ENCODE data around the gene UBASH3A. TPM values are rescaled to one million over a fixed set of nuclear protein-coding genes. Genes with fewer than 3 reads are reported as not detected.
A peak's percentile ranks its signal among the peaks of the same experiment; 100 is the strongest.

UBASH3A gene
- polyA plus RNA-seq, 6 donors from 2014 or later = 0.16 to 0.32 TPM; not detected in 4

GRCh38 chr21:42411197-42411869 is 7.6 kb downstream of the UBASH3A start:
- Mint-ChIP-seq H3K27me3 (peaks cover 7 to 12% (median 9%) of the 10 kb centered on the region in 3 donors), H3K9me3 (peaks cover 0 to 1% (median 0%) of the 10 kb centered on the region in 7 donors), H3K27ac (no peak overlapping the region), H3K4me3 (no peak overlapping the region), H3K4me1 (peaks cover 0 to 10% (median 0%) of the 10 kb centered on the region in 3 donors), H3K36me3 (no peaks in the 10 kb centered on the region)
- DNase-seq = no peak
- ATAC-seq (ENCODE audit: low read depth in 2 of 2) = no peak

- peaks cover 7 to 9% (median 7%) of the 10 kb centered on the region in 3 donors for H3K27me3 Mint-ChIP-seq
- H3K4me1 Mint-ChIP-seq = peaks cover 0 to 10% (median 0%) of the 10 kb centered on the region in 3 donors
- DNase-seq = no peak
- H3K4me3 Mint-ChIP-seq = no peak overlapping the region
- H3K36me3 Mint-ChIP-seq = no peaks in the 10 kb centered on the region
- H3K27ac Mint-ChIP-seq = no peak overlapping the region
- H3K9me3 Mint-ChIP-seq = peaks cover 0 to 1% (median 0%) of the 10 kb centered on the region in 7 donors
- ATAC-seq (ENCODE audit: low read depth in 2 of 2) = no peak
Observed at GRCh38 chr21:42411891-42412635, 8.4 kb downstream of the UBASH3A start.

GRCh38 chr21:42412636-42412933 is 8.9 kb downstream of the UBASH3A start:
- H3K9me3 Mint-ChIP-seq = peaks cover 0 to 1% (median 0%) of the 10 kb centered on the region in 7 donors
- peaks cover 7 to 9% (median 9%) of the 10 kb centered on the region in 3 donors for H3K27me3 Mint-ChIP-seq
- peaks cover 0 to 10% (median 0%) of the 10 kb centered on the region in 3 donors for H3K4me1 Mint-ChIP-seq
- no peaks in the 10 kb centered on the region for H3K36me3 Mint-ChIP-seq
- ATAC-seq (ENCODE audit: low read depth in 2 of 2) (peak in 1 of 2 donors; percentile 17), DNase-seq (no peak)
- H3K4me3 Mint-ChIP-seq = no peak overlapping the region
- no peak overlapping the region for H3K27ac Mint-ChIP-seq

GRCh38 chr21:42413093-42413492 is 9.4 kb downstream of the UBASH3A start:
- H3K9me3 Mint-ChIP-seq = peaks cover 0 to 1% (median 0%) of the 10 kb centered on the region in 7 donors
- peaks cover 0 to 10% (median 0%) of the 10 kb centered on the region in 3 donors for H3K4me1 Mint-ChIP-seq
- no peak overlapping the region for H3K4me3 Mint-ChIP-seq
- no peak for DNase-seq
- H3K27me3 Mint-ChIP-seq = peaks cover 6 to 9% (median 7%) of the 10 kb centered on the region in 3 donors
- no peak for ATAC-seq (ENCODE audit: low read depth in 2 of 2)
- H3K27ac Mint-ChIP-seq = peak overlapping the region in 1 of 6 donors; percentile 77
- H3K36me3 Mint-ChIP-seq = no peaks in the 10 kb centered on the region

- Mint-ChIP-seq H3K27ac (peak overlapping the region in 3 of 6 donors; percentile 26 to 77 (median 77)), H3K9me3 (peaks cover 0 to 1% (median 0%) of the 10 kb centered on the region in 7 donors), H3K27me3 (peaks cover 4 to 9% (median 7%) of the 10 kb centered on the region in 3 donors), H3K4me3 (no peak overlapping the region), H3K4me1 (peaks cover 0 to 10% (median 0%) of the 10 kb centered on the region in 3 donors), H3K36me3 (no peaks in the 10 kb centered on the region)
- no peak for ATAC-seq (ENCODE audit: low read depth in 2 of 2)
- DNase-seq = no peak
Observed at GRCh38 chr21:42413500-42413899, 9.8 kb downstream of the UBASH3A start.

GRCh38 chr21:42414066-42414465 is 10.4 kb downstream of the UBASH3A start:
- no peak for DNase-seq
- Mint-ChIP-seq H3K27me3 (peaks cover 7 to 13% (median 7%) of the 10 kb centered on the region in 3 donors), H3K9me3 (peaks cover 0 to 1% (median 0%) of the 10 kb centered on the region in 7 donors), H3K36me3 (no peaks in the 10 kb centered on the region), H3K27ac (peak overlapping the region; percentile 2 to 81 (median 66)), H3K4me1 (peaks cover 0 to 10% (median 0%) of the 10 kb centered on the region in 3 donors), H3K4me3 (no peak overlapping the region)
- no peak for ATAC-seq (ENCODE audit: low read depth in 2 of 2)

- Mint-ChIP-seq H3K27me3 (peaks cover 10 to 13% (median 12%) of the 10 kb centered on the region in 3 donors), H3K27ac (peak overlapping the region in 3 of 6 donors; percentile 70 to 84 (median 77)), H3K36me3 (no peaks in the 10 kb centered on the region), H3K4me1 (peaks cover 0 to 10% (median 0%) of the 10 kb centered on the region in 3 donors), H3K9me3 (peaks cover 0 to 1% (median 0%) of the 10 kb centered on the region in 7 donors), H3K4me3 (no peak overlapping the region)
- DNase-seq (no peak), ATAC-seq (ENCODE audit: low read depth in 2 of 2) (no peak)
Observed at GRCh38 chr21:42414553-42414927, 10.8 kb downstream of the UBASH3A start.

GRCh38 chr21:42414928-42415769 is 11.4 kb downstream of the UBASH3A start:
- H3K4me3 Mint-ChIP-seq = peak overlapping the region in 1 of 8 donors; percentile 36
- peaks cover 9 to 16% (median 10%) of the 10 kb centered on the region in 3 donors for H3K27me3 Mint-ChIP-seq
- peaks cover 0 to 10% (median 0%) of the 10 kb centered on the region in 3 donors for H3K4me1 Mint-ChIP-seq
- no peaks in the 10 kb centered on the region for H3K9me3 Mint-ChIP-seq
- H3K27ac Mint-ChIP-seq = peak overlapping the region in 2 of 6 donors; percentile 70 to 84
- DNase-seq (peak; percentile 44), ATAC-seq (ENCODE audit: low read depth in 2 of 2) (peak; percentile 84)
- H3K36me3 Mint-ChIP-seq = no peaks in the 10 kb centered on the region

- Mint-ChIP-seq H3K9me3 (peaks cover 0 to 19% (median 7%) of the 10 kb centered on the region in 7 donors), H3K4me1 (peaks cover 0 to 10% (median 0%) of the 10 kb centered on the region in 3 donors), H3K4me3 (peak overlapping the region in 1 of 8 donors; percentile 2), H3K27me3 (peaks cover 28 to 33% (median 31%) of the 10 kb centered on the region in 3 donors), H3K36me3 (no peaks in the 10 kb centered on the region), H3K27ac (no peak overlapping the region)
- no peak for DNase-seq
- no peak for ATAC-seq (ENCODE audit: low read depth in 2 of 2)
Observed at GRCh38 chr21:42417533-42417932, 13.8 kb downstream of the UBASH3A start.

GRCh38 chr21:42418886-42419285 is 15.2 kb downstream of the UBASH3A start:
- no peak overlapping the region for H3K4me3 Mint-ChIP-seq
- no peak overlapping the region for H3K27ac Mint-ChIP-seq
- DNase-seq = no peak
- no peak for ATAC-seq (ENCODE audit: low read depth in 2 of 2)
- H3K36me3 Mint-ChIP-seq = no peaks in the 10 kb centered on the region
- peaks cover 35 to 43% (median 37%) of the 10 kb centered on the region in 3 donors for H3K27me3 Mint-ChIP-seq
- peaks cover 0 to 19% (median 7%) of the 10 kb centered on the region in 7 donors for H3K9me3 Mint-ChIP-seq
- peaks cover 0 to 10% (median 0%) of the 10 kb centered on the region in 3 donors for H3K4me1 Mint-ChIP-seq

GRCh38 chr21:42419845-42420244 is 16.1 kb downstream of the UBASH3A start:
- Mint-ChIP-seq H3K4me1 (peaks cover 3 to 18% (median 7%) of the 10 kb centered on the region in 3 donors), H3K27ac (peak overlapping the region in 1 of 6 donors; percentile 14), H3K36me3 (no peaks in the 10 kb centered on the region), H3K4me3 (no peak overlapping the region), H3K9me3 (peaks cover 0 to 19% (median 7%) of the 10 kb centered on the region in 7 donors), H3K27me3 (peaks cover 35 to 43% (median 40%) of the 10 kb centered on the region in 3 donors)
- ATAC-seq (ENCODE audit: low read depth in 2 of 2) (no peak), DNase-seq (no peak)

GRCh38 chr21:42421018-42421793 is 17.5 kb downstream of the UBASH3A start:
- Mint-ChIP-seq H3K4me3 (no peak overlapping the region), H3K9me3 (peaks cover 0 to 19% (median 7%) of the 10 kb centered on the region in 7 donors), H3K4me1 (peaks cover 14 to 22% (median 19%) of the 10 kb centered on the region in 3 donors), H3K27ac (peak overlapping the region in 3 of 6 donors; percentile 2 to 74 (median 60)), H3K36me3 (no peaks in the 10 kb centered on the region), H3K27me3 (peaks cover 42 to 43% (median 43%) of the 10 kb centered on the region in 3 donors)
- DNase-seq (no peak), ATAC-seq (ENCODE audit: low read depth in 2 of 2) (no peak)

All from naive B cell (primary cell).